ENCODE measurements around the gene SDF4.
"Not testable (repeated sequence)": the region's sequence is repeated elsewhere in the genome, so short reads cannot be mapped to it uniquely, and the experiment has no call there.

DNA sequence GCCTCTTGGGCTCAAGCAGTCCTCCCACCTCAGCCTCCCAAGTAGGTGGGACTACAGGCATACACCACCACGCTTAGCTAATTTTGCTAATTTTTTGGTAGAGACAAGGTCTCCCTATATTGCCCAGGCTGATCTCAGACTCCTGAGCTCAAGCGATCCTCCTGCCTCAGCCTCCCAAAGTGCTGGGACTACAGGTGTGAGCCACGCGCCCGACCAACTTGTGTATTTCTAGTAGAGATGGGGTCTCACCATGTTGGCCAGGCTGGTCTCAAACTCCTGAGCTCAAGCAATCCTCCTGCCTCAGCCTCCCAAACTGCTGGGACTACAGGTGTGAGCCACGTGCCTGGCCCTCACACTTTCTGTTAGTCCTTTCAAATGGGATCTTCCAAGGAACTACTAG is 36.1 kb downstream of the SDF4 start:
- not testable (repeated sequence) for TF ChIP-seq POLR2A (IDR thresholded peaks at IDR 0.05)
- TF ChIP-seq, protein P1, sequence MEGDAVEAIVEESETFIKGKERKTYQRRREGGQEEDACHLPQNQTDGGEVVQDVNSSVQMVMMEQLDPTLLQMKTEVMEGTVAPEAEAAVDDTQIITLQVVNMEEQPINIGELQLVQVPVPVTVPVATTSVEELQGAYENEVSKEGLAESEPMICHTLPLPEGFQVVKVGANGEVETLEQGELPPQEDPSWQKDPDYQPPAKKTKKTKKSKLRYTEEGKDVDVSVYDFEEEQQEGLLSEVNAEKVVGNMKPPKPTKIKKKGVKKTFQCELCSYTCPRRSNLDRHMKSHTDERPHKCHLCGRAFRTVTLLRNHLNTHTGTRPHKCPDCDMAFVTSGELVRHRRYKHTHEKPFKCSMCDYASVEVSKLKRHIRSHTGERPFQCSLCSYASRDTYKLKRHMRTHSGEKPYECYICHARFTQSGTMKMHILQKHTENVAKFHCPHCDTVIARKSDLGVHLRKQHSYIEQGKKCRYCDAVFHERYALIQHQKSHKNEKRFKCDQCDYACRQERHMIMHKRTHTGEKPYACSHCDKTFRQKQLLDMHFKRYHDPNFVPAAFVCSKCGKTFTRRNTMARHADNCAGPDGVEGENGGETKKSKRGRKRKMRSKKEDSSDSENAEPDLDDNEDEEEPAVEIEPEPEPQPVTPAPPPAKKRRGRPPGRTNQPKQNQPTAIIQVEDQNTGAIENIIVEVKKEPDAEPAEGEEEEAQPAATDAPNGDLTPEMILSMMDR (IDR thresholded peaks at IDR 0.05), result not testable (repeated sequence)

Measured in heart left ventricle (tissue), 13 donors.